HepG2 (cell line): ENCODE measurements around the gene ITPRIPL1. TPM values are rescaled to one million over a fixed set of nuclear protein-coding genes. Genes with fewer than 3 reads are reported as not detected.

ENCODE experiments used
- AGO1 ChIP-seq: fragments of 200-400 bp; formaldehyde crosslinking; IDR thresholded peaks from 2 replicates; pipeline ENCODE4 v1.6.1; 2017; ENCODE audit warnings: mild to moderate bottlenecking, low read depth, low read length, moderate library complexity; ENCODE audit not compliant: poor library complexity, severe bottlenecking
- EEA1 ChIP-seq: sonication (generic); formaldehyde crosslinking; IDR thresholded peaks from 2 replicates; pipeline ENCODE4 v1.5.1; 2020; ENCODE audit warnings: mild to moderate bottlenecking, missing genetic modification reagents, borderline replicate concordance
- GABPA ChIP-seq, 2 experiments: IDR thresholded peaks; 2 replicates each; pipeline ENCODE4 v1.6.1; 2011 to 2016; ENCODE audit warnings: low read depth in 2 of 2, low read length in 1 of 2, missing biosample characterization in 1 of 2, missing genetic modification characterization in 1 of 2
- KAT2B ChIP-seq: fragments of 150-350 bp; IDR thresholded peaks from 2 replicates; pipeline ENCODE4 v1.6.1; 2014; ENCODE audit warnings: low read depth, low read length, borderline replicate concordance
- KAT7 ChIP-seq: IDR thresholded peaks from 2 replicates; pipeline ENCODE4 v1.6.1; 2018; ENCODE audit warnings: borderline replicate concordance, missing compliant biosample characterization
- MAFF ChIP-seq: IDR thresholded peaks from 2 replicates; pipeline ENCODE4 v1.6.1; 2011; ENCODE audit warnings: low read depth, low read length, improper control_type of control experiment
- NONO ChIP-seq, 2 experiments: fragments of 450-650 bp in 1 of 2; sonication (generic) in 1 of 2; formaldehyde crosslinking in 1 of 2; IDR thresholded peaks in 1 of 2; conservative IDR thresholded peaks in 1 of 2; 2 replicates each; pipeline versions ENCODE4 v1.6.1 to v1.8.0; 2017 to 2022; ENCODE audit warnings: mild to moderate bottlenecking in 1 of 2, missing genetic modification reagents in 1 of 2, moderate library complexity in 1 of 2
- PAWR ChIP-seq: sonication (generic); formaldehyde crosslinking; IDR thresholded peaks from 2 replicates; pipeline ENCODE4 v1.4.0; 2020; ENCODE audit warnings: missing genetic modification reagents, mild to moderate bottlenecking, borderline replicate concordance
- ZNF3 ChIP-seq: IDR thresholded peaks from 2 replicates; pipeline ENCODE4 v1.7.0; 2017; ENCODE audit warnings: inconsistent platforms
- ZNF670 ChIP-seq: sonication (generic); formaldehyde crosslinking; IDR thresholded peaks from 2 replicates; pipeline ENCODE4 v1.8.0; 2022; ENCODE audit warnings: mild to moderate bottlenecking, missing genetic modification reagents, borderline replicate concordance
- ZNF746 ChIP-seq: sonication (generic); formaldehyde crosslinking; IDR thresholded peaks from 2 replicates; pipeline ENCODE4 v1.8.0; 2022; ENCODE audit warnings: mild to moderate bottlenecking, missing genetic modification reagents
- ZNF749 ChIP-seq: sonication (generic); formaldehyde crosslinking; IDR thresholded peaks from 2 replicates; pipeline ENCODE4 v1.8.0; 2022; ENCODE audit warnings: mild to moderate bottlenecking, missing genetic modification reagents, moderate library complexity, borderline replicate concordance
- polyA plus RNA-seq, 8 experiments: library from polyadenylated mRNA; depleted of rRNA in 3 of 8; stranded (reverse) in 7 of 8; unstranded in 1 of 8; fragments of >200 nt; fragmentation: Illumina TruSeq in 4 of 8; extraction: Trizol in 4 of 8; gene quantifications; 2 replicates each; pipeline versions ENCODE4 v1.2.1 to v1.2.3, GENCODE V29; 2011 to 2016; ENCODE audit warnings: low read depth in 4 of 8, missing spikeins in 1 of 8, mixed read lengths in 1 of 8; ENCODE audit not compliant: insufficient read depth in 1 of 8
- total RNA-seq, 5 experiments: library from RNA; depleted of rRNA; stranded (reverse); fragments of >200 nt; fragmentation: Illumina TruSeq; extraction: Trizol; gene quantifications; 2 replicates each; pipeline ENCODE4 v1.2.3, GENCODE V29; 2016; ENCODE audit warnings: low read depth in 1 of 5
- TF ChIP-seq, protein P1 (sequence below): sonication (generic); formaldehyde crosslinking; IDR thresholded peaks from 2 replicates; pipeline ENCODE4 v1.4.0; 2020; ENCODE audit warnings: missing genetic modification reagents
- TF ChIP-seq, protein P2 (sequence below): sonication (generic); formaldehyde crosslinking; IDR thresholded peaks from 2 replicates; pipeline ENCODE4 v1.8.0; 2022; ENCODE audit warnings: missing genetic modification reagents, low read depth, mild to moderate bottlenecking, borderline replicate concordance
- TF ChIP-seq, protein P3 (sequence below): sonication (generic); formaldehyde crosslinking; IDR thresholded peaks from 2 replicates; pipeline ENCODE4 v1.4.0; 2020; ENCODE audit warnings: missing genetic modification reagents
- TF ChIP-seq, protein P4 (sequence below): sonication (generic); formaldehyde crosslinking; IDR thresholded peaks from 2 replicates; pipeline ENCODE4 v1.8.0; 2022; ENCODE audit warnings: missing genetic modification reagents, mild to moderate bottlenecking, borderline replicate concordance
- TF ChIP-seq, protein P5 (sequence below): sonication (generic); formaldehyde crosslinking; IDR thresholded peaks from 2 replicates; pipeline ENCODE4 v1.4.0; 2020; ENCODE audit warnings: mild to moderate bottlenecking, missing genetic modification reagents

ITPRIPL1 gene
- total and polyA plus RNA-seq, 2 of the 13 experiments (the other 11 are each of a cell fraction or from before 2014, with no cell fraction given) = 4.3 to 11.7 TPM

DNA sequence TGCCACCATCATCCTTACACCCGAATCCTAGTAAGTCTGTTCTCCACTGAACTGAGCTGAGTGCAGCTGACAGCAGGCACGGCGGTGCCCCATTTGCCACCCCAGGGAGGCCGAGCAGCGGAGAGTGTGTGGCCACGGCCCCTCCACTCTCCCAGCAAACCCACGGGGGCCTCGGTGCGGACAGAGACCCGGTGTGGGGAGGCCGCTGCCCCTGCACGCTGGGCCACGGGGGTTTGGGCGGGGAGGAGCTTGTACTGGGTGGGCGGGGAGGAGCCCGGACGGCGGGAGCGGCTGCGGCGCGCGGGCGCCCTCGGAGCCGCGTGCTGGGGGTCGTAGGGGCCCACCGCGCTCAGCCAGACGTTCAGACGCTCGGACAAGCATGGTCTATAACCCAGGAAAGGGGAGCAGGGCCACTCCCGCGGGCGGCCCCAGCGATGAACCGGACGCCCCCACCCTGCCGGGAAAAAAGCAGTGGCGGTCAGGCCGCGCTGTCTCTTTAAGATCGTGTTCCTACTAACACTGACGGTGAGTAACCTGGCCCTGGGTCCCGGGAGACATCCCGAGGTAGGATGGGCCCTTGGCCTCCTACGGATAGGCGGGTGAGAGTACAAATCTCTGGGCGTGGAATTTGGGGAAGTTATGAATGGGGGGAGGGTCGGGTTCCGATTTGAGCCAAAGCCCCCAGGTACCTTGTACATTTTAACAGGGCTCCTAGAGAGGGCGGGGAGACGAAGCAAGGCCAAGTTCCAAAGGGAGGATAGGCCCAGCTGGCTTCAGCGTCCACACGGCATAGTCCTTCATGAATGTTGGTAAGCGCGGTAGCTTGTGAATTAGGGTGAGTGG lies at the start of gene ITPRIPL1 (continued):
- TF ChIP-seq ZNF746 (CRISPR knock-in tag) = no peak; the same call in 1 of the 2 replicates
- TF ChIP-seq, protein P1, sequence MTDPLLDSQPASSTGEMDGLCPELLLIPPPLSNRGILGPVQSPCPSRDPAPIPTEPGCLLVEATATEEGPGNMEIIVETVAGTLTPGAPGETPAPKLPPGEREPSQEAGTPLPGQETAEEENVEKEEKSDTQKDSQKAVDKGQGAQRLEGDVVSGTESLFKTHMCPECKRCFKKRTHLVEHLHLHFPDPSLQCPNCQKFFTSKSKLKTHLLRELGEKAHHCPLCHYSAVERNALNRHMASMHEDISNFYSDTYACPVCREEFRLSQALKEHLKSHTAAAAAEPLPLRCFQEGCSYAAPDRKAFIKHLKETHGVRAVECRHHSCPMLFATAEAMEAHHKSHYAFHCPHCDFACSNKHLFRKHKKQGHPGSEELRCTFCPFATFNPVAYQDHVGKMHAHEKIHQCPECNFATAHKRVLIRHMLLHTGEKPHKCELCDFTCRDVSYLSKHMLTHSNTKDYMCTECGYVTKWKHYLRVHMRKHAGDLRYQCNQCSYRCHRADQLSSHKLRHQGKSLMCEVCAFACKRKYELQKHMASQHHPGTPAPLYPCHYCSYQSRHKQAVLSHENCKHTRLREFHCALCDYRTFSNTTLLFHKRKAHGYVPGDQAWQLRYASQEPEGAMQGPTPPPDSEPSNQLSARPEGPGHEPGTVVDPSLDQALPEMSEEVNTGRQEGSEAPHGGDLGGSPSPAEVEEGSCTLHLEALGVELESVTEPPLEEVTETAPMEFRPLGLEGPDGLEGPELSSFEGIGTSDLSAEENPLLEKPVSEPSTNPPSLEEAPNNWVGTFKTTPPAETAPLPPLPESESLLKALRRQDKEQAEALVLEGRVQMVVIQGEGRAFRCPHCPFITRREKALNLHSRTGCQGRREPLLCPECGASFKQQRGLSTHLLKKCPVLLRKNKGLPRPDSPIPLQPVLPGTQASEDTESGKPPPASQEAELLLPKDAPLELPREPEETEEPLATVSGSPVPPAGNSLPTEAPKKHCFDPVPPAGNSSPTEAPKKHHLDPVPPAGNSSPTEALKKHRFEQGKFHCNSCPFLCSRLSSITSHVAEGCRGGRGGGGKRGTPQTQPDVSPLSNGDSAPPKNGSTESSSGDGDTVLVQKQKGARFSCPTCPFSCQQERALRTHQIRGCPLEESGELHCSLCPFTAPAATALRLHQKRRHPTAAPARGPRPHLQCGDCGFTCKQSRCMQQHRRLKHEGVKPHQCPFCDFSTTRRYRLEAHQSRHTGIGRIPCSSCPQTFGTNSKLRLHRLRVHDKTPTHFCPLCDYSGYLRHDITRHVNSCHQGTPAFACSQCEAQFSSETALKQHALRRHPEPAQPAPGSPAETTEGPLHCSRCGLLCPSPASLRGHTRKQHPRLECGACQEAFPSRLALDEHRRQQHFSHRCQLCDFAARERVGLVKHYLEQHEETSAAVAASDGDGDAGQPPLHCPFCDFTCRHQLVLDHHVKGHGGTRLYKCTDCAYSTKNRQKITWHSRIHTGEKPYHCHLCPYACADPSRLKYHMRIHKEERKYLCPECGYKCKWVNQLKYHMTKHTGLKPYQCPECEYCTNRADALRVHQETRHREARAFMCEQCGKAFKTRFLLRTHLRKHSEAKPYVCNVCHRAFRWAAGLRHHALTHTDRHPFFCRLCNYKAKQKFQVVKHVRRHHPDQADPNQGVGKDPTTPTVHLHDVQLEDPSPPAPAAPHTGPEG (CRISPR knock-in tag) = peak; percentile 70; the same call in 1 of the 2 replicates
- TF ChIP-seq GABPA (IDR thresholded peaks at IDR 0.05; ENCODE audit: low read depth, low read length) = no peak
- TF ChIP-seq GABPA (CRISPR knock-in tag; IDR thresholded peaks at IDR 0.05; ENCODE audit: low read depth) = no peak
- TF ChIP-seq ZNF3 = no peak
- TF ChIP-seq, protein P2, sequence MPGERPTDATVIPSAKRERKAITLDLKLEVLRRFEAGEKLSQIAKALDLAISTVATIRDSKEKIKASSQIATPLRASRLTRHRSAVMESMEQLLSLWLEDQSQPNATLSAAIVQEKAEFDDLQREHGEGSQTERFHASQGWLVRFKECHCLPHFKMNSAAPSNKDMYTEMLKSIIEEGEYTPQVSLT (CRISPR knock-in tag) = no peak
- TF ChIP-seq MAFF = no peak
- TF ChIP-seq, protein P3, sequence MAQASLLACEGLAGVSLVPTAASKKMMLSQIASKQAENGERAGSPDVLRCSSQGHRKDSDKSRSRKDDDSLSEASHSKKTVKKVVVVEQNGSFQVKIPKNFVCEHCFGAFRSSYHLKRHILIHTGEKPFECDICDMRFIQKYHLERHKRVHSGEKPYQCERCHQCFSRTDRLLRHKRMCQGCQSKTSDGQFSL (CRISPR knock-in tag) = no peak
- no peak for TF ChIP-seq PAWR (CRISPR knock-in tag)
- no peak for TF ChIP-seq ZNF670 (CRISPR knock-in tag)
- 0 out of 2 replicates have a peak, but pooled peaks have one; percentile 48 for TF ChIP-seq EEA1 (CRISPR knock-in tag)
- TF ChIP-seq NONO (IDR thresholded peaks at IDR 0.05) = no peak
- TF ChIP-seq NONO (CRISPR knock-in tag; conservative IDR thresholded peaks at IDR 0.05) = 0 out of 2 replicates have a peak, but pooled peaks have one; percentile 54
- TF ChIP-seq KAT2B = no peak
- TF ChIP-seq AGO1 = no peak
- 0 out of 2 replicates have a peak, but pooled peaks have one; percentile 26 for TF ChIP-seq KAT7 (CRISPR knock-in tag)
- no peak; the same call in 1 of the 2 replicates for TF ChIP-seq ZNF749
- TF ChIP-seq, protein P4, sequence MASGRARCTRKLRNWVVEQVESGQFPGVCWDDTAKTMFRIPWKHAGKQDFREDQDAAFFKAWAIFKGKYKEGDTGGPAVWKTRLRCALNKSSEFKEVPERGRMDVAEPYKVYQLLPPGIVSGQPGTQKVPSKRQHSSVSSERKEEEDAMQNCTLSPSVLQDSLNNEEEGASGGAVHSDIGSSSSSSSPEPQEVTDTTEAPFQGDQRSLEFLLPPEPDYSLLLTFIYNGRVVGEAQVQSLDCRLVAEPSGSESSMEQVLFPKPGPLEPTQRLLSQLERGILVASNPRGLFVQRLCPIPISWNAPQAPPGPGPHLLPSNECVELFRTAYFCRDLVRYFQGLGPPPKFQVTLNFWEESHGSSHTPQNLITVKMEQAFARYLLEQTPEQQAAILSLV (CRISPR knock-in tag) = no peak; the same call in none of the 2 replicates
- TF ChIP-seq, protein P5, sequence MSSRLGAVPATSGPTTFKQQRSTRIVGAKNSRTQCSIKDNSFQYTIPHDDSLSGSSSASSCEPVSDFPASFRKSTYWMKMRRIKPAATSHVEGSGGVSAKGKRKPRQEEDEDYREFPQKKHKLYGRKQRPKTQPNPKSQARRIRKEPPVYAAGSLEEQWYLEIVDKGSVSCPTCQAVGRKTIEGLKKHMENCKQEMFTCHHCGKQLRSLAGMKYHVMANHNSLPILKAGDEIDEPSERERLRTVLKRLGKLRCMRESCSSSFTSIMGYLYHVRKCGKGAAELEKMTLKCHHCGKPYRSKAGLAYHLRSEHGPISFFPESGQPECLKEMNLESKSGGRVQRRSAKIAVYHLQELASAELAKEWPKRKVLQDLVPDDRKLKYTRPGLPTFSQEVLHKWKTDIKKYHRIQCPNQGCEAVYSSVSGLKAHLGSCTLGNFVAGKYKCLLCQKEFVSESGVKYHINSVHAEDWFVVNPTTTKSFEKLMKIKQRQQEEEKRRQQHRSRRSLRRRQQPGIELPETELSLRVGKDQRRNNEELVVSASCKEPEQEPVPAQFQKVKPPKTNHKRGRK (CRISPR knock-in tag) = no peak; the same call in 1 of the 2 replicates
